GM19397 (cell line): ENCODE data around the gene TMPRSS11F.
"Not testable (repeated sequence)": the region's sequence is repeated elsewhere in the genome, so short reads cannot be mapped to it uniquely, and the experiment has no call there.

ENCODE experiments used
- ATAC-seq: cut with Tn5 transposase; IDR thresholded peaks from one replicate; pipeline ENCODE4 v1.9.1; 2021; ENCODE audit warnings: mild to moderate bottlenecking, moderate library complexity; ENCODE audit not compliant: unreplicated experiment

TMPRSS11F gene

DNA sequence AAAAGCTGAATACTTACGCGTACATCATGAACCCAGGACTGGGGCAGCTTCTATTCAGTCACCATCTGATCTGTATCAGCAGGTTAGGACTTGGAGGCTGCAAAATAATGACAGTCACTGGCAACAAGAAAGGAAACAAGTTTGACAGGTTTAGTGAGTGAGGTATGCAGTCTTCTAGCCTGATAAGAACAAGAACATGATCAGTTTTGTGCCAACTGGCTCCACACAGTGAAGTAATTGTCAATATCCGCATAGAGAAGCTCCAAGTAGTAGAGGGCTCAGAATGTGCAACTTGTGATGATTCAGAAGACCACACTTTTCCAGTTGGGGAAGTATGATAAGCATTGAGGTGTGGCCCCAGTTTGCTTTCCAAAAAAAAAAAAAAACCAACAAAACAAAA lies at the start of gene TMPRSS11F:
TMPRSS11F (minus strand) TSS at position 77 of the 400 bp plus-strand sequence; CDS start at position 28, 49 bp downstream.
- no peak for ATAC-seq

DNA sequence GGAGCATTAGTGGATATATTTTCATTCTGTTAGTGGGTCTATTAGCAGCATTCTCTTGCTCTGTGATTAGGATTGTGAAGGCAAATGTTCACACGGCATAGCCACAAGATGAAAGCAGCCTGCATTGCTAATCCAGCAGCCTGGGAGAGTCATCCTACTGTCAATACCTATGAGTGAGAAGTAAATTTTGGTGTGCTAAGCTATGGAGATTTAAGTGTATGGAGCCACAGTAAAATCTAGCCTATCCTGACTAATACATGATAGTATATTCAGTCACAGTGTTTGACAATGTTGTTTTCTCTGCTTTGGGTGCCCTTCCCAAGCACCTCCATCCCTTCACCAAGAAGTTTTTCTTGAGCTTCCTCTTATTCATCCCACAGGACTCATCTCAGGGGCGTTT lies 47.2 kb upstream of the TMPRSS11F start:
- no peak for ATAC-seq

GRCh38 chr4:68176500-68176899 lies 46.8 kb upstream of the TMPRSS11F start:
- ATAC-seq = no peak

DNA sequence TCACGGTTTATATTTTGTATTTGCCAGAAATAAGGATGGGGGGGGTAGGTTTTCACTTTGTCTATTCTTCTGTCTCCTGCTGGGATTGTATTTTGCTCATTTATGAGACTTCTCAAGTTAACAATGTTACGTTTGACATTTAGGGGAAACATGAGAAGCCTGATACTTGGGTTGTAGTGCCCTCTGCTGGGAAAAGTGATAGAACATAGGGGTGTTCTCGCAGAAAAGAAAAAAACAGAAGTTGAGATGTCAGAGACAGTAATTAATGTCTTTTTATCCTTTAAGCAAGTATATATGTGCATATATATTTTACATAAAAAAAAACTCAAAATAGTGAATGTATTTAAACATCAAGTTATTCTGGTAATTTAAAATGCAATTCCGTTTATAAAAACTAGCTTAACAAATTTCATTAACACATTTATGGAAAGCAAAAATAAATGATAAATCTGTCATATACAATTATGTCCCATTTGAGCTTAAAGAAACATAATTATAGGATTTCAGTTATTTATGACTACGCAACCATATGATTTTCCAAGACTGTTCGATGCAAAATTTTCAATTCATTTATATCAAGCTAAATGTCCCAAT lies 46.0 kb upstream of the TMPRSS11F start:
- no peak for ATAC-seq

DNA sequence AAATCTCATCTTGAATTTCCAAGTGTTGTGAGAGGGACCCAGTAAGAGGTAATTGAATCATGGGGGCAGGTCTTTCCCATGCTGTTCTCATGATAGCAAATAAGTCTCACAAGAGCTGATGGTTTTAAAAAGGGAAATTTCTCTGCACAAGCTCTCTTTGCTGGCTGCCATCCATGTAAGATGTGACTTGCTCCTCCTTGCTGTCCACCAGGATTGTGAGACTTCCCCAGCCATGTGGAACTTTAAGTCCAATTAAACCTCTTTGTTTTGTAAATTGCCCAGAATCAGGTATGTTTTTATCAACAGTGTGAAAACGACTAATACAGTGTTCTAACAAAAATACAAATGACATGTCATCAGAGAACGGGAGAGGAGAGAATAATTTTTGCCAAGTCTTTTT lies 44.7 kb upstream of the TMPRSS11F start:
- ATAC-seq = not testable (repeated sequence)

DNA sequence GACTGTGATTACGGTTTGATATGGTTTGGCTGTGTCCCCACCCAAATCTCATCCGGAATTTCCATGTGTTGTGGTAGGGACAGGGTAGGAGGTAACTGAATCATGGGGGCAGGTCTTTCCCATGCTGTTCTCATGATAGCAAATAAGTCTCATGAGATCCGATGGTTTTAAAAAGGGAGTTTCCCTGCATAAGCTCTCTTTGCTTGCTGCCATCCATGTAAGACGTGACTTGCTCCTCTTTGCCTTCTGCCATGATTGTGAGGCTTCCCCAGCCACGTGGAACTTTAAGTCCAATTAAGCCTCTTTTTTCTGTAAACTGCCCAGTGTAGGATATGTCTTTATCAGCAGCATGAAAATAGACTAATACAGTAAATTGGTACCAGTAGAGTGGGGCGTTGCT lies 42.5 kb upstream of the TMPRSS11F start:
- ATAC-seq = not testable (repeated sequence)

DNA sequence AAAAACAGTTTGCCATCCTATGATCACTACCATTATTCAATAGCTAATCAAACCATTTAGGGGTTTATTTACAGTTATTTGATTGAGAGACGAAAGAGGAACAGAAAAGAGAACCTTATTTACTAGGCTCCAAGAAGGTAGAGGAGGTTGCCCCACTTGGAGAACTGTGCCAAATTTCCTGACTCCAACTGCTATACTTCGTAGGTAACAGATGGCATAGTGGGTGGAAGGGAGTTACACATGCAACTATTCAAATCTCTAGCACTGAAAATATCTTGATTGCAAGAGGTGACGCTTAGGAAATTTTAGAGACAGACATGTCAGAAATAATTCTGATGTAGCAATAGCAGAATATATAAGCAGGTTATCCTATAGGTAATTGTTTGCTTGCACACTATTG lies 38.0 kb upstream of the TMPRSS11F start:
- ATAC-seq = no peak

DNA sequence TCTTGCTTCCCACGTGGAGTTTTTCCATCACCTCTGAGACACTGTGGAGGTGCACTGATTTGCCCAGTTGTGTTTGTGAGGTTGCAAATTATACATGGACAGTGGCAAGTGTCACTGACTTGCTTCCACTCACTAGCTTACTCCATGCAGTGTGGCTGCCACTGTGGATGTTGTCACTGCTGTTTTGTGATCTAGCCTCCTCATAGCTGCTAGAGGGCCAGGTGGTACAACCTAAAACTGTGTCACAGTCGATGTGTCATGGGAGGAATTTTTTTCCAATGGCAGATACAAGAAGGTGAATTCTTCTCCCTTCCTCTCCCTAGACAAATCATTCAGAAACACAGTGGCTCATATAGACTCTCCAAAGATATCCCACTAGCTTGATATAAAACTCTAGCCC lies 37.5 kb upstream of the TMPRSS11F start:
- ATAC-seq = no peak

DNA sequence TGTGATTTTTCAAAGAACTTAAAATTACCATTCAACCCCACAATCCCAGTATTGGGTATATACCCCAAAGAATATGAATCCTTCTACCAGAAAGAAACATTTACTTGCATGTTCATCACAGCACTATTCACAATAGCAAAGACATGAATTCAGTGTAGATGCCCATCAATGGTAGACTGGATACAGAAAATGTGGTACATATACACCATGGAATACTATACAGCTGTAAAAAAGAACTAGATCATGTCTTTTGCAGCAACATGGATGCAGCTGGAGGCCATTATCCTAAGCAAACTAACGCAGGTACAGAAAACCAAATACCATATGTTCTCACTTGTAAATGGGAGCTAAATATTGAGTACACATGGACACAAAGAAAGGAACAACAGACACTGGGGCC lies 34.1 kb upstream of the TMPRSS11F start:
- no peak for ATAC-seq

GRCh38 chr4:68162196-68162595 lies 32.5 kb upstream of the TMPRSS11F start:
- ATAC-seq = no peak

GRCh38 chr4:68152411-68152810 lies 22.7 kb upstream of the TMPRSS11F start:
- ATAC-seq = no peak

DNA sequence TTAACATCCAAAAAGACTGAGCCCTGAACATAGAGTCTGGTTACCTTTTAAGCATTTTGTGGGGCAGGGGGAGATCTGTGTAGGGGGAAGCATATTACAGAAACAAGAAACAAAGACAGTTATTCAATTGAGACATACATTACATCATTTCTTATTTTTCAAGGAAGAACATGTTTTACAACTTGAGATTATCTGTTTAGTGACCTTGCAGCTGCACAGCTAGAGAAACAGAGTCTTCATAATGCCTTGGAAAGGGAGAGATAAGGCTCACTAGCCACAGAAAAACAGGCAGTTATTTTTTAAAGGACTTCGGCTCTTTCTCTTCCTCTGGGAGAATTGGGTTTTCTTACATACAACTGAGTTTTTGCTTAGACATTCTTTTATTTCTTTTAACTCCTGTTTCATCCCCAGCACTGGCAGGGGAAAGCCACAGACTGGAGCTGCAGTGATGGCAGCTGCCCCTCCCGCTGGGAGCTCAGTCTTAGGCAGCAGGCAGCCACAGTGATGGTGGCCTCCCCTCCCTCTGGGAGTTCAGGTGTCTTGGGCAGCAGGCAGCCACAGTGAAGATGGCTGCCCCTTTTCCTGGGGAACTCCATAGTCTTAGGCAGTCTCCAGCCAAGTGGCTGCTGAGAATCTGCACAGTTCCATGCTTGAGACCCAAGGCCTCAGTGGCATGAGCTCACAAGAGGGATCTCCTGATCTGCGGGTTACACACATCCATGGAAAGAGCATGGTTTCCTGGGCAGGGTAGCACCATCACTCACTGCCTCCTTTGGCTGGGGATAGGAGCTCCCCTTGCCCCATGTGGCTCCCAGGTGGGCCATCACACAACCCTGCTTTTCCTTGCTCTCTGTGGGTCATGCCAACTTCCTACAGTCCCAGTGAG lies 19.4 kb upstream of the TMPRSS11F start:
- ATAC-seq = no peak

DNA sequence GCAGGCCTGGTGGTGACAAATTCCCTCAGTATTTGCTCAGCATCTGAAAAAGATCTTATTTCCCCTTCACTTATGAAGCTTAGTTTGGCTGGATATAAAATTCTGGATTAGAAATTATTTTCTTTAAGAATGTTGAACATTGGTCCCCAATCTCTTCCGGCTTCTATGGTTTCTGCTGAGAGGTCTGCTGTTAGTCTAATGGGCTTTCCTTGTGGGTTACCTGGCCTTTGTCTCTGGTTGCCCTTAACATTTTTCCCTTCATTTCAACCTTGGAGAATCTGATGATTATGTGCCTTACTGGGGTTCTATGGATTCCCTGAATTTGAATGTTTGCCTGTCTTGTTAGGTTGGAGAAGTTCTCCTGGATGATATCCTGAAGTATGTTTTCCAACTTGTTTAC lies 17.4 kb upstream of the TMPRSS11F start:
- no peak for ATAC-seq

GRCh38 chr4:68145261-68145660 lies 15.6 kb upstream of the TMPRSS11F start:
- ATAC-seq = no peak

GRCh38 chr4:68141852-68142251 lies 12.2 kb upstream of the TMPRSS11F start:
- ATAC-seq = no peak

DNA sequence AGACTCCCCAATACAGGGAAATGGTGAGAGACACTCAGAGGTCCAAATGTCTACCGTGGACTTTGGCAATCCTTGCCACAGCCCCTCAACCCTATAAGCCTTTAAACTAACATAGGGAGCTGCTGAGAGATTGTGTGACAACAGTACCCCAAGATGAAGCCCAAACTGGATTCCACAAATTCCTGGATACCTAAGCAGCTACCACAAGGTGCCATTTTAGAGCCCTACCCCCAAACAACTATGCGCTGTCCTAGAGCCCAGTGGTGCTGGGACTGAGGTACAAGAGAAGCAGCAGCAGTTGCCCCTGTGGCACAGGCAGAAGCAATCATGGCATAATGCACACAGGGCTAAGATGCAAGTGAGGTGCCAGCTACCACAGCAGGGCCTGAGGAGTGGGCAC lies 2.7 kb upstream of the TMPRSS11F start:
- ATAC-seq = no peak

DNA sequence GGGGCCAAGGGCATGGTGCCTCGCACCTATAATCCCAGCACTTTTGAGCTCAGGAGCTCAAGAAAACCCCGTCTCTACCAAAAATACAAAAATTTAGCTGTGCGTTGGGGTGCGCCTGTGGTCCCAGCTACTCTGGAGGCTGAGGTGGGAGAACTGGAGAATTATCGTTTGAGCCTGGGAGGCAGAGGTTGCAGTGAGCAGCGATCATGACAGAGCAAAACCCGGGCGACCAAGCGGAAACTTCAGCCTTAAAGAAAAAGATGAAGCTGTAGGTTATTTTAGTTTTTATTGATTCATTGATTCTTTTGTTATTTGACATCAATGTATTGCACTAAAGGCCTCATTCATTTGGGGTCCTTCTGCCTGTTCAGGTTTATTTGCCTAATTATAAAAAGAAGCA lies 5.4 kb downstream of the TMPRSS11F start:
- no peak for ATAC-seq

GRCh38 chr4:68123525-68123924 lies 6.1 kb downstream of the TMPRSS11F start:
- ATAC-seq = no peak

DNA sequence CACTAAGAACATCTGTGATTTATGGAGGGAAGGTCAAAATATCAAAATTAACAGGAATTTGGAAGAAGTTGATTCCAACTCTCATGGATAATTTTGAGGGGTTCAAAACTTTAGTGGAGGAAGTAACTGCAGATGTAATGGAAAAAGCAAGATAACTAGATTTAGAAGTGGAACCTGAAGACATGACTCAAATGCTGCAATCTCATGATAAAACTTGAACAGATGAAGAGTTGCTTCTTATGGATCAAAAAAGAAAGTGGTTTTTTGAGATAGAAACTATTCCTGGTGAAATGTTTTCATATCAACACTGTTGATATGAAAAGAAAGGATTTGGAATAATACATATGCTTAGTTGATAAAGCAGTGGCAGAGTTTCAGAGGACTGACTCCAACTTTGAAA lies 9.7 kb downstream of the TMPRSS11F start:
- ATAC-seq = no peak

GRCh38 chr4:68110441-68110840 lies 19.2 kb downstream of the TMPRSS11F start:
- no peak for ATAC-seq

DNA sequence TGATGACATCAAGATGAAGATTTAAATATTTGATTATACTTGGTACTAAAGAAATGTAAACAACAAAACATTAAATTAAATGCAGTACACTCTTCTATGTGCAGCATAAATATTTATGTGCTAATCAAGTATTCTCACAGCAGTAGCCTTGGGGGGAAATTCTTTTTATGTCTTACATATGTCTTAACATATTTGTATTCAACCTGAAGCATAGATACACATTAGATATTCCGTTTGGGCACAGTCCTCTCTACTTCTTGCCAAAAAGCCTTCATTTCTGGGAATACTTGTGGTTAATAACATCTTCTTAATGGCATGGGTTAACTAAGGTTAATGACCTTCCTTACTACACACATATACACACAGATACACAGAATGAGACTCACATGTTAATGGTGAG lies 19.8 kb downstream of the TMPRSS11F start:
- no peak for ATAC-seq

- no peak for ATAC-seq
Measured at GRCh38 chr4:68082758-68083157, 46.9 kb downstream of the TMPRSS11F start.
